Endodermal cell (in vitro differentiated cells): ENCODE data around the gene TLE4. TPM values are rescaled to one million over a fixed set of nuclear protein-coding genes. Genes with fewer than 3 reads are reported as not detected.

Source experiments
- DNase-seq: peaks from one replicate; pipeline ENCODE4 v3.0.0-alpha.2; 2017
- H3K27ac ChIP-seq: 2 replicates; pipeline ENCODE4 v1.5.1; 2013; ENCODE audit warnings: mild to moderate bottlenecking, low read depth, low read length, moderate library complexity
- H3K27me3 ChIP-seq: 2 replicates; pipeline ENCODE4 v1.6.1; 2013; ENCODE audit warnings: mild to moderate bottlenecking, low read length, moderate library complexity; ENCODE audit not compliant: insufficient read depth, control insufficient read depth, poor library complexity, severe bottlenecking
- H3K36me3 ChIP-seq: 2 replicates; pipeline ENCODE4 v1.7.0; 2013; ENCODE audit warnings: mild to moderate bottlenecking, low read length, moderate library complexity; ENCODE audit not compliant: control insufficient read depth, insufficient read depth
- H3K4me1 ChIP-seq: one replicate; pipeline ENCODE4 v1.7.0; 2013; ENCODE audit warnings: low read length; ENCODE audit not compliant: control insufficient read depth, insufficient read depth
- H3K4me3 ChIP-seq: 2 replicates; pipeline ENCODE4 v1.5.1; 2013; ENCODE audit warnings: mild to moderate bottlenecking, low read length, moderate library complexity
- H3K9ac ChIP-seq: 2 replicates; pipeline ENCODE4 v1.6.1; 2013; ENCODE audit warnings: mild to moderate bottlenecking, low read length, moderate library complexity; ENCODE audit not compliant: poor library complexity, severe bottlenecking; ENCODE audit errors: extremely low read depth
- H3K9me3 ChIP-seq: 2 replicates; pipeline ENCODE4 v1.6.1; 2013; ENCODE audit warnings: mild to moderate bottlenecking, low read length, moderate library complexity; ENCODE audit not compliant: control insufficient read depth
- H3K27ac Mint-ChIP-seq: 2 replicates; pipeline ENCODE4 v1.8.0; 2020; ENCODE audit warnings: mixed read lengths
- H3K27me3 Mint-ChIP-seq: 2 replicates; pipeline ENCODE4 v1.8.0; 2021; ENCODE audit warnings: mild to moderate bottlenecking, mixed read lengths; ENCODE audit not compliant: insufficient read depth
- H3K36me3 Mint-ChIP-seq: 2 replicates; pipeline ENCODE4 v1.8.0; 2020; ENCODE audit warnings: low read depth, mixed read lengths
- H3K4me1 Mint-ChIP-seq: 2 replicates; pipeline ENCODE4 v1.8.0; 2020; ENCODE audit warnings: mixed read lengths
- H3K4me3 Mint-ChIP-seq: 2 replicates; pipeline ENCODE4 v1.8.0; 2020; ENCODE audit warnings: mild to moderate bottlenecking, moderate library complexity, mixed read lengths
- H3K9me3 Mint-ChIP-seq: 2 replicates; pipeline ENCODE4 v1.8.0; 2020; ENCODE audit warnings: mild to moderate bottlenecking, mixed read lengths
- WGBS, 2 experiments: methylation state at CpG; one replicate each; pipeline versions ENCODE4 v1.1.5 to v1.1.7; 2013; ENCODE audit warnings: missing lambda C conversion rate in 2 of 2, mixed read lengths in 1 of 2; ENCODE audit not compliant: insufficient coverage in 1 of 2, insufficient read length in 1 of 2; 5-methylcytosine and 5-hydroxymethylcytosine counted together
- total RNA-seq, 2 donors: library from RNA; stranded (reverse); fragmentation: NEBNext Ultra II Directional in 1 of 2; extraction: Animal tissue kit (Norgen Biotek cat#: 25700) in 1 of 2; gene quantifications; 2 replicates in 1 of 2; 3 replicates in 1 of 2; pipeline ENCODE4 v1.2.1, GENCODE V29; 2021
- TF ChIP-seq, protein P1 (sequence below): fragments of 200-600 bp; sonication (generic); conservative IDR thresholded peaks from 2 replicates; pipeline ENCODE4 v1.5.0; 2021; ENCODE audit warnings: antibody characterized with exemption, mild to moderate bottlenecking

Gene TLE4
- total RNA-seq, 2 donors from 2014 or later, result 16.7 to 25.5 TPM

- H3K4me1 Mint-ChIP-seq, result no peaks in the 10 kb centered on the region
- TF ChIP-seq, protein P1, sequence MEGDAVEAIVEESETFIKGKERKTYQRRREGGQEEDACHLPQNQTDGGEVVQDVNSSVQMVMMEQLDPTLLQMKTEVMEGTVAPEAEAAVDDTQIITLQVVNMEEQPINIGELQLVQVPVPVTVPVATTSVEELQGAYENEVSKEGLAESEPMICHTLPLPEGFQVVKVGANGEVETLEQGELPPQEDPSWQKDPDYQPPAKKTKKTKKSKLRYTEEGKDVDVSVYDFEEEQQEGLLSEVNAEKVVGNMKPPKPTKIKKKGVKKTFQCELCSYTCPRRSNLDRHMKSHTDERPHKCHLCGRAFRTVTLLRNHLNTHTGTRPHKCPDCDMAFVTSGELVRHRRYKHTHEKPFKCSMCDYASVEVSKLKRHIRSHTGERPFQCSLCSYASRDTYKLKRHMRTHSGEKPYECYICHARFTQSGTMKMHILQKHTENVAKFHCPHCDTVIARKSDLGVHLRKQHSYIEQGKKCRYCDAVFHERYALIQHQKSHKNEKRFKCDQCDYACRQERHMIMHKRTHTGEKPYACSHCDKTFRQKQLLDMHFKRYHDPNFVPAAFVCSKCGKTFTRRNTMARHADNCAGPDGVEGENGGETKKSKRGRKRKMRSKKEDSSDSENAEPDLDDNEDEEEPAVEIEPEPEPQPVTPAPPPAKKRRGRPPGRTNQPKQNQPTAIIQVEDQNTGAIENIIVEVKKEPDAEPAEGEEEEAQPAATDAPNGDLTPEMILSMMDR, result no peak
- 75 to 99% methylated on average over 1 to 4 of the region's 5 CpGs for WGBS, 2 experiments
- no peaks in the 10 kb centered on the region for H3K4me1 ChIP-seq
- no peak for DNase-seq
- peaks cover 9% of the 10 kb centered on the region for H3K36me3 ChIP-seq
- H3K27ac Mint-ChIP-seq, result no peak overlapping the region
- H3K9me3 ChIP-seq, result no peaks in the 10 kb centered on the region
- H3K4me3 Mint-ChIP-seq, result no peak overlapping the region
- H3K27me3 ChIP-seq, result no peaks in the 10 kb centered on the region
- H3K36me3 Mint-ChIP-seq, result peaks cover 5% of the 10 kb centered on the region
- no peaks in the 10 kb centered on the region for H3K27me3 Mint-ChIP-seq
- H3K4me3 ChIP-seq, result no peak overlapping the region
- H3K9ac ChIP-seq, result no peak overlapping the region
- no peak overlapping the region for H3K27ac ChIP-seq
- H3K9me3 Mint-ChIP-seq, result no peaks in the 10 kb centered on the region
Measured at GRCh38 chr9:79700607-79701360, 129.0 kb downstream of the TLE4 start.

DNA sequence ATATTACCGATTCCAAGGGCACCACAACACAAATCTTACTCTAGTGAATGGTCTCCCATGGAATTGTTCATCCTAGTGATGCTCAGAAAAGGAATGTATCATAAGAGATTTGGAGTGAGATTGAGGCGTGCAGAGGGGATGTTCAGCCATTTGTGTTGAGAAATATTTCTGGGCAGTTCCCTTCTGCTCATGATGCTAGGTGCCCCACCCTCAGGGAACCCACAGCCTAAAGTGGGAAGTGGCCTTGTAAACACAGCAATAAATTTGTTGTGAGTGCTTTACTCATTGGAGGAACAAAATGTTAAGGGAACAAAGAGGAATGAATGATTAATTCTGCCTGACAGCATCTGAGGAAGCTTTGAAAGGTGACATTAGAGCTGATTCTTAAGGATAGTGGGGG is 129.9 kb downstream of the TLE4 start:
- Mint-ChIP-seq H3K27me3 (no peaks in the 10 kb centered on the region), H3K4me3 (no peak overlapping the region), H3K27ac (no peak overlapping the region), H3K36me3 (peaks cover 10% of the 10 kb centered on the region), H3K9me3 (no peaks in the 10 kb centered on the region), H3K4me1 (no peaks in the 10 kb centered on the region)
- WGBS, 2 experiments, result 99 to 100% methylated on average over 1 to 2 of the region's 2 CpGs
- Histone ChIP-seq H3K9ac (no peak overlapping the region), H3K27ac (no peak overlapping the region), H3K4me3 (no peak overlapping the region), H3K27me3 (no peaks in the 10 kb centered on the region), H3K9me3 (no peaks in the 10 kb centered on the region), H3K4me1 (no peaks in the 10 kb centered on the region), H3K36me3 (peaks cover 12% of the 10 kb centered on the region)
- no peak for DNase-seq
- TF ChIP-seq, protein P1, result no peak

DNA sequence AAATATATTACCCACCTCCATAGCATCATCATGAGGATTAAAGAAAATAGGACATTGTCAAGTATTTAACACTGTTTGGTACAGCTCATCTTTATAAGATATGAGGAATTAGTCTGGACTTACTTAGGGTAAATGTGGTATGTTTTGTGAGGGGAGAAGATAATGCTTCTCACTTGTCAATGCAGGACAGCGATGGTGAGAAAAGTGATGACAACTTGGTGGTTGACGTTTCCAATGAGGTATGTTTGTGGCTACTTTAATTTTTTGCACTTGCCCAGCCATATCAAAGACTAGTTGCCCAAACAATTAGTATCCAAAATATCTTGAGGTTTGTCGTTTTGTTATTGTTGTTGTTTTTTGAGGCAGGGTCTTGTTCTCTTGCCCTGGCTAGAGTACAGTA is 133.9 kb downstream of the TLE4 start:
- no peaks in the 10 kb centered on the region for H3K4me1 ChIP-seq
- H3K27ac Mint-ChIP-seq, result no peak overlapping the region
- no peak overlapping the region for H3K4me3 ChIP-seq
- no peak overlapping the region for H3K27ac ChIP-seq
- no peaks in the 10 kb centered on the region for H3K27me3 ChIP-seq
- no peaks in the 10 kb centered on the region for H3K9me3 Mint-ChIP-seq
- H3K4me1 Mint-ChIP-seq, result no peaks in the 10 kb centered on the region
- peaks cover 22% of the 10 kb centered on the region for H3K36me3 ChIP-seq
- TF ChIP-seq, protein P1, result no peak
- no peaks in the 10 kb centered on the region for H3K27me3 Mint-ChIP-seq
- no peak overlapping the region for H3K9ac ChIP-seq
- H3K9me3 ChIP-seq, result no peaks in the 10 kb centered on the region
- WGBS, 2 experiments, result 84 to 91% methylated on average over 2 to 3 of the region's 3 CpGs
- no peak for DNase-seq
- H3K4me3 Mint-ChIP-seq, result no peak overlapping the region
- H3K36me3 Mint-ChIP-seq, result peaks cover 27% of the 10 kb centered on the region
